HEK293 (cell line): ENCODE data around the gene NGF.

Experiments used
- CTCF ChIP-seq: fragments of 450-650 bp; formaldehyde crosslinking; IDR thresholded peaks from 2 replicates; pipeline ENCODE4 v1.5.1; 2016; ENCODE audit warnings: missing biosample characterization, missing genetic modification characterization
- KLF10 ChIP-seq: fragments of 450-650 bp; IDR thresholded peaks from 2 replicates; pipeline ENCODE4 v1.5.1; 2018; ENCODE audit warnings: missing biosample characterization, mild to moderate bottlenecking, missing genetic modification characterization
- OSR2 ChIP-seq: fragments of 450-650 bp; formaldehyde crosslinking; IDR thresholded peaks from 2 replicates; pipeline ENCODE4 v1.5.1; 2016; ENCODE audit warnings: missing biosample characterization, missing genetic modification characterization
- RBAK ChIP-seq: fragments of 450-650 bp; formaldehyde crosslinking; IDR thresholded peaks from 2 replicates; pipeline ENCODE4 v1.5.1; 2016; ENCODE audit warnings: missing biosample characterization, missing genetic modification characterization
- ZBTB8A ChIP-seq: fragments of 450-650 bp; formaldehyde crosslinking; IDR thresholded peaks from 2 replicates; pipeline ENCODE4 v1.5.1; 2016; ENCODE audit warnings: missing biosample characterization, missing genetic modification characterization
- ZFHX2 ChIP-seq: fragments of 450-650 bp; formaldehyde crosslinking; conservative IDR thresholded peaks from 2 replicates; pipeline ENCODE4 v1.5.1; 2016; ENCODE audit warnings: missing biosample characterization, missing genetic modification characterization
- ZNF138 ChIP-seq: fragments of 450-650 bp; formaldehyde crosslinking; IDR thresholded peaks from 2 replicates; pipeline ENCODE4 v1.5.1; 2016; ENCODE audit warnings: missing biosample characterization, missing genetic modification characterization, borderline replicate concordance
- ZNF274 ChIP-seq, 2 experiments: fragments of 200-500 bp in 1 of 2; fragments of 450-650 bp in 1 of 2; sonication (Bioruptor generic) in 1 of 2; formaldehyde crosslinking in 1 of 2; IDR thresholded peaks; 2 replicates each; pipeline versions ENCODE4 v1.5.1 to v1.6.1; 2014 to 2016; ENCODE audit warnings: borderline replicate concordance in 1 of 2, inconsistent platforms in 1 of 2, low read length in 1 of 2, missing biosample characterization in 1 of 2, missing genetic modification characterization in 1 of 2
- ZNF302 ChIP-seq: fragments of 450-650 bp; formaldehyde crosslinking; IDR thresholded peaks from 2 replicates; pipeline ENCODE4 v1.5.1; 2016; ENCODE audit warnings: missing biosample characterization, missing genetic modification characterization, low read depth
- ZNF449 ChIP-seq: fragments of 450-650 bp; formaldehyde crosslinking; IDR thresholded peaks from 2 replicates; pipeline ENCODE4 v1.5.1; 2017; ENCODE audit warnings: missing biosample characterization, mild to moderate bottlenecking, missing genetic modification characterization, moderate library complexity
- ZNF624 ChIP-seq: fragments of 450-650 bp; formaldehyde crosslinking; IDR thresholded peaks from 2 replicates; pipeline ENCODE4 v1.5.1; 2017; ENCODE audit warnings: missing biosample characterization, missing genetic modification characterization

GRCh38 chr1:115323366-115324004, 14.6 kb downstream of the NGF start:
- TF ChIP-seq RBAK (tag by site-specific recombination): no peak
- no peak for TF ChIP-seq CTCF (tag by site-specific recombination)
- TF ChIP-seq ZNF624 (tag by site-specific recombination): no peak
- no peak for TF ChIP-seq ZBTB8A (tag by site-specific recombination)
- TF ChIP-seq ZNF449 (tag by site-specific recombination): no peak
- TF ChIP-seq ZNF138 (tag by site-specific recombination): no peak
- no peak for TF ChIP-seq KLF10 (tag by site-specific recombination)
- no peak for TF ChIP-seq ZFHX2
- no peak for TF ChIP-seq OSR2 (tag by site-specific recombination)
- TF ChIP-seq ZNF274 (IDR thresholded peaks at IDR 0.05; ENCODE audit: low read length): no peak
- TF ChIP-seq ZNF274 (tag by site-specific recombination; IDR thresholded peaks at IDR 0.05; ENCODE audit: borderline replicate concordance): no peak
- TF ChIP-seq ZNF302 (tag by site-specific recombination): no peak
